Activated T-cell treated with anti-CD3 and anti-CD28 coated beads, Interleukin-2, amount 50 U/mL, for 4 hours (primary cell): ENCODE results near the gene PLEKHG5. TPM values are rescaled to one million over a fixed set of nuclear protein-coding genes. Genes with fewer than 3 reads are reported as not detected.
A peak's percentile ranks its signal among the peaks of the same experiment; 100 is the strongest.
"Not testable (repeated sequence)": the region's sequence is repeated elsewhere in the genome, so short reads cannot be mapped to it uniquely, and the experiment has no call there.

Experiments
- ATAC-seq, 2 donors: fragments of 200-7000 bp; cut with Tn5 transposase; one replicate each; pipeline ENCODE4 v1.10.0; 2021
- DNase-seq: peaks from one replicate; pipeline ENCODE4 v3.0.0-alpha.2; 2020
- H3K27me3 Mint-ChIP-seq: one replicate; pipeline ENCODE4 v1.8.0; 2021; ENCODE audit warnings: low read depth, mixed read lengths
- H3K36me3 Mint-ChIP-seq: one replicate; pipeline ENCODE4 v1.8.0; 2022; ENCODE audit warnings: mixed read lengths; ENCODE audit not compliant: insufficient read depth
- H3K4me1 Mint-ChIP-seq: one replicate; pipeline ENCODE4 v1.8.0; 2021; ENCODE audit warnings: low read depth, mixed read lengths
- H3K4me3 Mint-ChIP-seq: one replicate; pipeline ENCODE4 v1.8.0; 2021; ENCODE audit warnings: mild to moderate bottlenecking, moderate library complexity, mixed read lengths
- H3K9me3 Mint-ChIP-seq: one replicate; pipeline ENCODE4 v1.8.0; 2021; ENCODE audit warnings: mixed read lengths
- total RNA-seq, 3 donors: library from RNA; stranded (reverse); gene quantifications; one replicate each; pipeline ENCODE4 v1.2.1, GENCODE V29; 2021

The PLEKHG5 gene
- total RNA-seq, 3 donors from 2014 or later: 1.2 to 2.1 (median 1.4) TPM

DNA sequence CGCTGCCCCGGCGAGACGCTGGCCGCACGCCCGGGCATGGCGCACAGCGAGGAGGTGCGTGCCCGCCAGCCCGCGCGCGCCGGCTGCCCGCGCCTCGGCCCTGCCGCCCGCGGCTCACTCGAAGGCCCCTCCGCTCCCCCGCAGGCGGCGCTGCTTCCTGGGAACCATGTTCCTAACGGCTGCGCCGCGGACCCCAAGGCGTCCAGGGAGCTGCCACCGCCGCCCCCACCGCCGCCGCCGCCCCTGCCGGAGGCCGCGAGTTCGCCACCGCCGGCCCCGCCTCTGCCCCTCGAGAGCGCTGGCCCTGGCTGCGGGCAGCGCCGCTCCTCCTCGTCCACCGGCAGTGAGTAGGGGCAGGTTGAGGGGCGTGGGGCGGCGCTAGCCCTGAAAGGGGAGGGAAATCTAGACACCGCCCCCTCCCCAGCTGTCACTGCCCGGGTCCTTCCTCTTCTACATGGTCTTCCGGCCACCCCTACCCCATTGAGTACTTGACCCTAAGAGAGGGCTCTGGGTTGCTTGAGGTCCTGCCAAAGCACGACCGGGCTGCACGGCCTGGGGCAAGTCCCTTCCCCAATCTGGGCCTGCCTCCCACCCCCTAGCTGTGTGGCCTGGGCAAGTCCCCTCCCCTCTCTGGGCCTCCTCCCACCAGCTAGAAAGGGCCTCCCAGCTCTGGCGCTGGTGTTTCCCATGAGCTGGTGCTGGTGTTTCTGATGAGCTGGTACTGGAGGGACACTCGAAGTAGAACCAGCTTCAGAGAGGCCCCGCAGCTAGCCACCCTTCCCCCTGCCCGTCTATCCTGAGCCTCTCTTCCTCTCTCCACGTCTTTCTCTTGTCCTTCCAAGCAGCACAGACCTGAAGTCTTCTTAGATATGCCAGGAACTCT is 42.5 kb downstream of the PLEKHG5 start:
- Mint-ChIP-seq H3K36me3 (no peaks in the 10 kb centered on the region), H3K27me3 (peaks cover 56% of the 10 kb centered on the region), H3K4me3 (no peak overlapping the region), H3K9me3 (no peaks in the 10 kb centered on the region), H3K4me1 (peaks cover 29% of the 10 kb centered on the region)
- ATAC-seq (peak; percentile 38 to 53), DNase-seq (no peak)

- DNase-seq (peak; percentile 38), ATAC-seq (peak; percentile 27 to 39)
- Mint-ChIP-seq H3K36me3 (no peaks in the 10 kb centered on the region), H3K27me3 (peaks cover 47% of the 10 kb centered on the region), H3K4me3 (peak overlapping the region; percentile 54), H3K4me1 (peaks cover 22% of the 10 kb centered on the region), H3K9me3 (no peaks in the 10 kb centered on the region)
Observed at GRCh38 chr1:6447818-6448748, 43.4 kb downstream of the PLEKHG5 start.

GRCh38 chr1:6447016-6447817 is 44.2 kb downstream of the PLEKHG5 start:
- no peak for ATAC-seq
- peaks cover 42% of the 10 kb centered on the region for H3K27me3 Mint-ChIP-seq
- peak overlapping the region; percentile 54 for H3K4me3 Mint-ChIP-seq

DNA sequence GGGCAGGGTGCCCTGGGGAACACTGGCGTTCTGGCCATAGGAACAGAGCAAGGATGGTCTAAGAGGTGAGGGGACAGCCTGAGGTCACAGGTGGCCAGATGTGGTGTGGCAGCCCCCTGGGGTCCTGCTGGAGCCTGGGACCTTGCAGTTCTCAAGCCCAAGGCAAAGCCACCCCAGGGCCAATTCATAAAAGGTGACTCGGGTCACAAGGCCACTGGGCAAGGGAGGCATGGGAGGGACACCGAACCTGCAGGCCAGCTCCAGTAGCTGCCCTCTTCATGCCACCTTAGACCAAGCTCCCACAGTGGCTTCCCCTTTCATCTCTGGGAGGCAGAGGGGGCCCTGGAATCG is 44.8 kb downstream of the PLEKHG5 start:
- H3K4me1 Mint-ChIP-seq: peaks cover 20% of the 10 kb centered on the region
- DNase-seq (no peak), ATAC-seq (no peak)
- H3K36me3 Mint-ChIP-seq: no peaks in the 10 kb centered on the region
- H3K27me3 Mint-ChIP-seq: peaks cover 46% of the 10 kb centered on the region
- H3K4me3 Mint-ChIP-seq: no peak overlapping the region
- no peaks in the 10 kb centered on the region for H3K9me3 Mint-ChIP-seq

More at GRCh38 chr1:6447016-6447817, 44.2 kb downstream of the PLEKHG5 start:
- DNase-seq: no peak
- Mint-ChIP-seq H3K9me3 (no peaks in the 10 kb centered on the region), H3K4me1 (peaks cover 20% of the 10 kb centered on the region), H3K36me3 (no peaks in the 10 kb centered on the region)

- H3K9me3 Mint-ChIP-seq, DNase-seq, ATAC-seq, H3K36me3 Mint-ChIP-seq, H3K4me3 Mint-ChIP-seq: not testable (repeated sequence)
- peaks cover 49% of the 10 kb centered on the region for H3K27me3 Mint-ChIP-seq
- peaks cover 22% of the 10 kb centered on the region for H3K4me1 Mint-ChIP-seq
Observed at GRCh38 chr1:6445929-6446328, 45.5 kb downstream of the PLEKHG5 start.

DNA sequence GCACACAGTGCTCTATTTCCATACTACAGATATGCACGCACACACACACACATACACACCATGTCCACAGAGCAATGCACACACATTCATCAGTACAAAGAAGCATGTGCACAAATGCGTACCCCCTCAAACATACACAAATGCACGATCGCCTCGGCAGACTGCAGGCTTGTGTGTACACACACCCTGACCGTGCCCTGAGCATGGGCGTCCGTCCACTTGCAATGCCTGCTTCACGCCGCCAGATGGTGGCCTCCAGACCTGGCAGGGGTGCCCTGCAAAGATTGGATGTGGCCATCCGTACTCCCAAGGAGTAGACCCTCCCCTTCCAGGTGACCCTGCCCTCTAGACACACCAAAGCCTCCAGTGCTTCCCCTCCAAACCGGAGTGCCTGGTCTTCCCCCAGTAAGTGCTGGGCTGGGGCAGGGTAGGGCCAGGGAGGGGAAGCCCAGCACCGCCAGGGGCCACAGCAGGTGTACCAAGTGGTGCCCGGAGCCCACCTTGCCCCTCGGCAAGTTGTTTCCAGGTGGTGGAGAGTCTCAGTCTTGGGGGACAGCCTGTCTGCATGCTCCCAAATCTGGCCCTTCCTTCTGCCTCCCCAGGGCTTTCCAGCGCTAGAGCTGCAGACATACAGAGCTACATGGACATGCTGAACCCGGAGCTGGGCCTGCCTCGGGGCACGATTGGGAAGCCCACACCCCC is 46.3 kb downstream of the PLEKHG5 start:
- no peak overlapping the region for H3K4me3 Mint-ChIP-seq
- H3K9me3 Mint-ChIP-seq: no peaks in the 10 kb centered on the region
- peak; percentile 33 for DNase-seq
- H3K27me3 Mint-ChIP-seq: peaks cover 46% of the 10 kb centered on the region
- peaks cover 23% of the 10 kb centered on the region for H3K4me1 Mint-ChIP-seq
- no peaks in the 10 kb centered on the region for H3K36me3 Mint-ChIP-seq
- ATAC-seq: no peak

- DNase-seq (no peak), ATAC-seq (no peak)
- Mint-ChIP-seq H3K4me1 (peaks cover 18% of the 10 kb centered on the region), H3K4me3 (no peak overlapping the region), H3K27me3 (peaks cover 42% of the 10 kb centered on the region), H3K9me3 (no peaks in the 10 kb centered on the region), H3K36me3 (no peaks in the 10 kb centered on the region)
Observed at GRCh38 chr1:6444377-6444776, 47.1 kb downstream of the PLEKHG5 start.

GRCh38 chr1:6443339-6444115 is 47.9 kb downstream of the PLEKHG5 start:
- DNase-seq (no peak), ATAC-seq (no peak)
- Mint-ChIP-seq H3K27me3 (peaks cover 40% of the 10 kb centered on the region), H3K36me3 (no peaks in the 10 kb centered on the region), H3K4me3 (no peak overlapping the region), H3K4me1 (peaks cover 16% of the 10 kb centered on the region), H3K9me3 (no peaks in the 10 kb centered on the region)

- Mint-ChIP-seq H3K9me3 (no peaks in the 10 kb centered on the region), H3K4me3 (no peak overlapping the region), H3K36me3 (no peaks in the 10 kb centered on the region), H3K27me3 (peaks cover 41% of the 10 kb centered on the region), H3K4me1 (peaks cover 14% of the 10 kb centered on the region)
- ATAC-seq (no peak), DNase-seq (no peak)
Observed at GRCh38 chr1:6441586-6441985, 49.9 kb downstream of the PLEKHG5 start.

- Mint-ChIP-seq H3K9me3 (no peaks in the 10 kb centered on the region), H3K4me1 (peaks cover 12% of the 10 kb centered on the region), H3K36me3 (no peaks in the 10 kb centered on the region), H3K4me3 (peak overlapping the region; percentile 43), H3K27me3 (peaks cover 33% of the 10 kb centered on the region)
- DNase-seq (peak; percentile 70), ATAC-seq (peak; percentile 89 to 92)
Observed at GRCh38 chr1:6440198-6441126, 51.0 kb downstream of the PLEKHG5 start.

- no peak overlapping the region for H3K4me3 Mint-ChIP-seq
- no peaks in the 10 kb centered on the region for H3K9me3 Mint-ChIP-seq
- DNase-seq (peak; percentile 69), ATAC-seq (peak; percentile 53 to 60)
- peaks cover 30% of the 10 kb centered on the region for H3K27me3 Mint-ChIP-seq
- no peaks in the 10 kb centered on the region for H3K36me3 Mint-ChIP-seq
- H3K4me1 Mint-ChIP-seq: peaks cover 8% of the 10 kb centered on the region
Observed at GRCh38 chr1:6438047-6438525, 53.4 kb downstream of the PLEKHG5 start.
